Activated CD8-positive, alpha-beta T cell treated with anti-CD3 and anti-CD28 coated beads, Interleukin-2, amount 10 ng/mL, durations not matched to agents 7 days and 5 days (primary cell): ENCODE results near the gene DEFB113. TPM values are rescaled to one million over a fixed set of nuclear protein-coding genes. Genes with fewer than 3 reads are reported as not detected.
"Not testable (repeated sequence)": the region's sequence is repeated elsewhere in the genome, so short reads cannot be mapped to it uniquely, and the experiment has no call there.

Experiments used
- ATAC-seq: fragments of 150-1000 bp; cut with Tn5 transposase; one replicate; pipeline ENCODE4 v1.10.0; 2021; ENCODE audit warnings: moderate library complexity
- CTCF ChIA-PET: fragments of 350-600 bp; sonication (Branson Sonifier 250); formaldehyde crosslinking; loops from one replicate; lab custom pipeline; 2021; ENCODE audit warnings: antibody characterized with exemption; lab: Charles Lee
- POLR2A ChIA-PET: fragments of 350-600 bp; sonication (Branson Sonifier 250); formaldehyde crosslinking; loops from one replicate; lab custom pipeline; 2021; ENCODE audit warnings: antibody characterized with exemption; lab: Charles Lee
- DNase-seq: peaks from one replicate; pipeline ENCODE4 v3.0.0-alpha.2; 2020
- H3K27ac Mint-ChIP-seq: one replicate; pipeline ENCODE4 v1.8.0; 2021; ENCODE audit warnings: mild to moderate bottlenecking, mixed read lengths
- H3K27me3 Mint-ChIP-seq: one replicate; pipeline ENCODE4 v1.8.0; 2021; ENCODE audit warnings: low read depth, mixed read lengths
- H3K36me3 Mint-ChIP-seq: one replicate; pipeline ENCODE4 v1.8.0; 2021; ENCODE audit warnings: low read depth, mixed read lengths
- H3K4me1 Mint-ChIP-seq: one replicate; pipeline ENCODE4 v1.8.0; 2021; ENCODE audit warnings: low read depth, mixed read lengths
- H3K4me3 Mint-ChIP-seq: one replicate; pipeline ENCODE4 v1.8.0; 2021; ENCODE audit warnings: mild to moderate bottlenecking, mixed read lengths
- H3K9me3 Mint-ChIP-seq: one replicate; pipeline ENCODE4 v1.8.0; 2022; ENCODE audit warnings: mixed read lengths; ENCODE audit not compliant: insufficient read depth
- total RNA-seq, 2 experiments: library from RNA; stranded (reverse); gene quantifications; one replicate each; pipeline ENCODE4 v1.2.3, GENCODE V29; 2021

DEFB113 gene
- total RNA-seq, 2 experiments from 2014 or later: not detected

DNA sequence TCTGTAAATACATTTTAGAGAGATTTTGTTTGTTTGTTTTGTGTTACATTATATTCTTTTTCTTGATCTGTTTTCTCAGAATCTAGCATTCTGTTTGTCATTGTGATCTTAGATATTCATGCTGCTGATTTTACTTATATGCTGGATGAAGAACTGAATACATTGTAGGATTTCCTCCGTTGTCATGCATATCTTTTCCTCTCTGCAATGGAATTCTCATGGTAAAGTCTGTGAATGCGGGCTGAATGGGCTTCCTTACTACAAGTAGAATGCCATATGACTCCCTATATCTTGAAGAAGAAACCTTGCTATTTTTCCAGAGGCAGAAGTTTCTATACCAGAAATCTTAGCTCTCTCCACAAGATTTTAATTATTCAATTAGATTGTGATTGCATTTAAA, 3.1 kb downstream of the DEFB113 start:
- POLR2A ChIA-PET: no interaction called here
- Mint-ChIP-seq H3K4me3 (no peak overlapping the region), H3K4me1 (no peaks in the 10 kb centered on the region), H3K27ac (no peak overlapping the region), H3K27me3 (no peaks in the 10 kb centered on the region), H3K36me3 (no peaks in the 10 kb centered on the region), H3K9me3 (no peaks in the 10 kb centered on the region)
- DNase-seq: no peak
- CTCF ChIA-PET: interaction anchor here (1.0 kb wide), 1 partner anchor 13 kb away, joined by 3 read pairs; no protein-coding TSS in a partner anchor
- no peak for ATAC-seq

DNA sequence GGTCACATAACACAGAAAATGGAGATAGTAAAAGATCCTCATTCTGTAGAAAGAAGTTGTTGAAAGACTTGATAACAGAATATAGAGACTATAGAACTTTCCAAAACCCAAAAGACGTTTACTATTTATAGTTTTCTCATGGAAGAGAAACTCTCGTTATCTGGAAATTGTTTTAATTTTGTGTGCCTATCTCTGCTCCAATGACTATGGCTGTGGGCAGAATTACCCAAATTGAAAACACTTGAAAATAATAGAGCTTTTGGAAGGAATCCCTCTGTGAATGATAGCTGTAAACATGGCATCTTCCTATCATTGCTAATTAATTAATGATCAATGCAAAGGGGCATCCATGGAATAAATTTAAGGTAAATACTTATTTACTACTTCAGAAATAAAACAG, 5.4 kb downstream of the DEFB113 start, which contains the start of gene DEFB114:
TSS of gene DEFB114 (minus strand) at position 101 of the 400 bp plus-strand sequence. CDS start at position 42, 59 bp downstream.
- ChIA-PET CTCF (no interaction called here), POLR2A (no interaction called here)
- H3K9me3 Mint-ChIP-seq: no peaks in the 10 kb centered on the region
- H3K27ac Mint-ChIP-seq: no peak within 1 kb of the TSS
- no peaks in the 10 kb centered on the region for H3K4me1 Mint-ChIP-seq
- DNase-seq (no peak), ATAC-seq (no peak)
- no peaks in the 10 kb centered on the region for H3K36me3 Mint-ChIP-seq
- H3K4me3 Mint-ChIP-seq: no peak within 1 kb of the TSS
- H3K27me3 Mint-ChIP-seq: no peaks in the 10 kb centered on the region

DNA sequence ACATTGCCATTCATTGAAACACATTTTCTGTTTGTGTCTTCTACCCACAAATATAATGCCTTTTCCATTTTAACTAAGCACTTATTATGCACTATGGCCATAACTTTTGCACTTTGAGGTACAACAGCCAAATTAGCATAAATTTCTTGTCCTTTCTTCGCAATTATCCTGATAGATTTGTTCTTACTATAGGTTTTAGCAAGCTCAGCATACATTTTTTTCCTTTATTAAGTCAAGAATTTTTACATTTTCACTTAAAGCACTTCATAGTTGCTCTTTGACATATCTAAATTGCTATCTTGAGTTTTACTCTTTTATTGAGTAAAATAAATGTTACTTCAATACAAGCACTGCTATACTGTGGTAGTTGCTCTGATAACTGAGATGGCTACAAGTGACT, 11.2 kb downstream of the DEFB113 start:
- DNase-seq (no peak), ATAC-seq (no peak)
- POLR2A ChIA-PET: no interaction called here
- Mint-ChIP-seq H3K36me3 (no peaks in the 10 kb centered on the region), H3K4me3 (no peak overlapping the region), H3K27me3 (no peaks in the 10 kb centered on the region), H3K27ac (no peak overlapping the region), H3K4me1 (no peaks in the 10 kb centered on the region), H3K9me3 (no peaks in the 10 kb centered on the region)
- CTCF ChIA-PET: no interaction called here

DNA sequence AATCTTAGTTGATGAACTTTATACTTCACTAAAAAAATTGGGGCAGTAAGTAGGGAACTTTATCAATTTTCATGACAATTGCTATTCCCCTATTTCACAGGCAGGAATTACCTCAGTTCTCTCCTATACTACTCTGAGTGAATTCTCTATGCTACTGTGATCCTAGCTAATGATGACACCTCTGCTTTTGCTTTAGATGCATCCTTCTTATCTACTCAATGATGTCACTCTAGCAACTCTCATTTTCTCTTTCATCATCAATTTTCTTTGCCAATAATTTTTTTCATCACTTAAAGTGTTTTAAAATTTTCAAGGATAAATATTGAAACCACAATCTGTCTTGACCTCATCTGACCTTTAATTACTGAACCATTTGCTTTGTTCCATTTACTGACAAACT, 13.6 kb downstream of the DEFB113 start:
- Mint-ChIP-seq H3K36me3 (no peaks in the 10 kb centered on the region), H3K9me3 (no peaks in the 10 kb centered on the region), H3K4me3 (no peak overlapping the region), H3K4me1 (no peaks in the 10 kb centered on the region), H3K27ac (no peak overlapping the region), H3K27me3 (no peaks in the 10 kb centered on the region)
- ATAC-seq (no peak), DNase-seq (no peak)
- CTCF ChIA-PET: no interaction called here
- POLR2A ChIA-PET: no interaction called here

DNA sequence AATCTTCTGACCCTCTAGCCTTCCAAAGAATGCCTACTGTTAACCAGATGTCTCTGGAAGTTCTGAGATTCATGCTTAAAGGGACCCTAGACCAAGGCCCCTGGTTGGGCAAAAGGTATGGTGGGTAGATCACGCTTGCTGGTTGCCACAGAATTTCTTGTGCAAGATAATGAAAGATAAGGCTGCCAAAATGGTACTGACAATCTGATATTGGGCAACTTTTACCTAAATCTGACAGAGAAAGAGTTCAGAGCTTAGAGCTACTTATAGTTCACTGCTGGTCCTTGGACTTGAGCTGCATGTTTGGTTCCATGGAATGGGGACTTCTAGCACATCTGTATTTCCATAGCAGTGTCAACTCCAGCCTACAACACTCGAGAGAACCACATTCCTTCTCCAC, 17.5 kb downstream of the DEFB113 start:
- no peaks in the 10 kb centered on the region for H3K36me3 Mint-ChIP-seq
- CTCF ChIA-PET: no interaction called here
- H3K9me3 Mint-ChIP-seq: peaks cover 1% of the 10 kb centered on the region

DNA sequence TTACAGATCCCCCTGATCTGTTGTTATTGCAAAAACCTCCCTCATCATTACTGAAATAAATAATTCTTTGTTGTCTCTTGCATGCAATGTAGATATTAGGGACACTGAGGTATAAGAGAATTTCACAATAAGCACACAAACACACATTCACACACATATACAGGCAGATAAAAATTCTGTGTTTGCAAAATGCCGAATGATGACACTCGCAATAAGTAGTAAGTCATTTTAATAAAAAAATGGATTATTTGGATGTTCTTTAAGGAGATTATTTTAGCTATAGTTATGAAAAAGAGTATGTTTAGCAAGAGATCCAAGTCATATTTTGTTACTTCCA, 19.0 kb downstream of the DEFB113 start:
- H3K36me3 Mint-ChIP-seq: no peaks in the 10 kb centered on the region
- DNase-seq (no peak), ATAC-seq (no peak)
- no peaks in the 10 kb centered on the region for H3K4me1 Mint-ChIP-seq
- H3K9me3 Mint-ChIP-seq: peaks cover 4% of the 10 kb centered on the region
- POLR2A ChIA-PET: no interaction called here
- no peak overlapping the region for H3K4me3 Mint-ChIP-seq
- CTCF ChIA-PET: no interaction called here
- H3K27me3 Mint-ChIP-seq: no peaks in the 10 kb centered on the region
- no peak overlapping the region for H3K27ac Mint-ChIP-seq

More for the DNA sequence above, 17.5 kb downstream of the DEFB113 start:
- ATAC-seq (no peak), DNase-seq (no peak)
- Mint-ChIP-seq H3K4me3 (no peak overlapping the region), H3K27me3 (no peaks in the 10 kb centered on the region), H3K4me1 (no peaks in the 10 kb centered on the region), H3K27ac (no peak overlapping the region)
- POLR2A ChIA-PET: no interaction called here

DNA sequence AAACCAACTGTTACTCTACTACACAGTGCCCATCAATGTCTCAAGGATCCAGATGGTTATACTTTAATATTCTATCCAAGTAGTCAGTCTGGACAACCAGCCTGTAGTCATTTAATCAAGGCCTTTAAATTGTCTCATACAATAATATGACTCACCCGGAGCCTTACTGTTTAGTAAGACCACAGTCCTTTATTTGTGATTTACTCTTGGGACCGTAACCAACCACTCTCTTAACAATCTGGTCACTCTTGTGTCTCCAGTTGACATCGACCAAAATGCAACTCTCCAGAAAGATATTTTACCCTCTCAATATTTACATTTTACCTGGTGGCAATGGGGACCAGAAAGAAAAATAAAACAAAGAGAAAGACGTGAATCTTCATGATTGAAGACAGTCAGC, 20.4 kb downstream of the DEFB113 start:
- DNase-seq (no peak), ATAC-seq (no peak)
- H3K9me3 Mint-ChIP-seq: peaks cover 4% of the 10 kb centered on the region
- ChIA-PET POLR2A (no interaction called here), CTCF (no interaction called here)
- no peak overlapping the region for H3K27ac Mint-ChIP-seq
- no peaks in the 10 kb centered on the region for H3K36me3 Mint-ChIP-seq
- no peaks in the 10 kb centered on the region for H3K4me1 Mint-ChIP-seq
- H3K4me3 Mint-ChIP-seq: no peak overlapping the region
- no peaks in the 10 kb centered on the region for H3K27me3 Mint-ChIP-seq

DNA sequence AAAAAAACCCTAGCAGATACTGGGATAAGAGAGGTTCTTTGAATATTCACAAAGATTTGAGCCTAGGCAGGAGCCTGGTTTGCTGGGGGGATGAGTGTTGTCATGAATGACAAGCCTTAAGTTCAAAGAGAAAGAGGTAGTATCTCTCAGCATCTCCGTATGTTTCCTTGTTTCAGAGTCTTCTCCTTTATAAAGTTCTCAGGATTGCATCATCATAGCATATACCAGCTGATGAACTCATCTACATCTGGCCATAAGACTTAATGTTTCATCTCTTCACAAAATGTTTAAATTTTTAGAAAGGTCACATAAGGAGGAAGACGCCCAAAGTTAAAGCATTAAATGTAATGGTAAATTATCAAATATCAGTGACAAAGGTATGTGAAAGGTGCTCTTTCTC, 22.6 kb downstream of the DEFB113 start:
- H3K27ac Mint-ChIP-seq: no peak overlapping the region
- no peak for ATAC-seq
- no peaks in the 10 kb centered on the region for H3K4me1 Mint-ChIP-seq
- POLR2A ChIA-PET: no interaction called here
- H3K4me3 Mint-ChIP-seq: no peak overlapping the region
- no peaks in the 10 kb centered on the region for H3K27me3 Mint-ChIP-seq
- no peak for DNase-seq
- CTCF ChIA-PET: no interaction called here
- peaks cover 4% of the 10 kb centered on the region for H3K9me3 Mint-ChIP-seq
- no peaks in the 10 kb centered on the region for H3K36me3 Mint-ChIP-seq

DNA sequence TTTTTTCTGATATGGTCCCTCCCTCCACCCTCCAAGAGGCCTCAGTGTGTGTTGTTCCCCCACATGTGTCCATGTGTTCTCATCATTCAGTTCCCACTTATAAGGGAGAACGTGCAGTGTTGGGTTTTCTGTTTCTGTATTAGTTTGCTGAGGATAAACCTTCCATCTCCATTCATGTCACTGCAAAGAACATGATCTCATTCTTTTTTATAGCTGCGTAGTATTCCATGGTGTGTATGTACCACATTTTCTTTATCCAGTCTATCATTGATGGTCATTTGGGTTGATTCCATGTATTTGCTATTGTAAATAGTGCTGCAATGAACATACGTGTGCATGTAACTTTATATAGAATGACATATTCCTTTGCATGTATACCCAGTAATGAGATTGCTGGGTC, 25.4 kb downstream of the DEFB113 start:
- DNase-seq, POLR2A ChIA-PET, H3K27me3 Mint-ChIP-seq, ATAC-seq, H3K9me3 Mint-ChIP-seq, H3K36me3 Mint-ChIP-seq, CTCF ChIA-PET, H3K4me1 Mint-ChIP-seq, H3K4me3 Mint-ChIP-seq, H3K27ac Mint-ChIP-seq: not testable (repeated sequence)

DNA sequence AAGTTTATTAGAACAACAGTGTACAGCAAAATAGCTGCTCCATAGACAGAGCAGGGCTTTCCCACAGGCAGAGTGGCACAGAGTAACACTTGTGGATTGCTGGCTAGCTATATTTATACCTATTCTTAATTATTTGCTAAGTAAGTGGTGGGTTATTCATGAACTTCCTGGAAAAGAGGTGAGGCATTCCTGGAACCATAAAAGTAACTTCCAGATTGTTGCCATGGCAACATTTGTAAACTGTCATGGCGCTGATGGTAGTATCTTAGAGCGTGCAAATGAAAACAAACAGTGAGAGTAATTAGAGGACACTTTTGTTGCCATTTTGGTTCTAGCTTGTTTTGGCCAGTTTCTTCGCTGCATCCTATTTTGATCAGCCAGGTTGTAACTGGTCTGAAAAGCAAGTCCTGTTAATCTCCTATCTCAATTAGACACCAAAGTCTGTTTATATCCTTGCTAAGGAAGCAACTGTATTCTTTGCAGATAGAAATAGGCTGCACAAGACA, 29.4 kb downstream of the DEFB113 start:
- Mint-ChIP-seq H3K4me3 (no peak overlapping the region), H3K36me3 (no peaks in the 10 kb centered on the region), H3K4me1 (no peaks in the 10 kb centered on the region), H3K27ac (no peak overlapping the region), H3K9me3 (no peaks in the 10 kb centered on the region), H3K27me3 (no peaks in the 10 kb centered on the region)
- DNase-seq (no peak), ATAC-seq (no peak)
- CTCF ChIA-PET: no interaction called here
- POLR2A ChIA-PET: no interaction called here

DNA sequence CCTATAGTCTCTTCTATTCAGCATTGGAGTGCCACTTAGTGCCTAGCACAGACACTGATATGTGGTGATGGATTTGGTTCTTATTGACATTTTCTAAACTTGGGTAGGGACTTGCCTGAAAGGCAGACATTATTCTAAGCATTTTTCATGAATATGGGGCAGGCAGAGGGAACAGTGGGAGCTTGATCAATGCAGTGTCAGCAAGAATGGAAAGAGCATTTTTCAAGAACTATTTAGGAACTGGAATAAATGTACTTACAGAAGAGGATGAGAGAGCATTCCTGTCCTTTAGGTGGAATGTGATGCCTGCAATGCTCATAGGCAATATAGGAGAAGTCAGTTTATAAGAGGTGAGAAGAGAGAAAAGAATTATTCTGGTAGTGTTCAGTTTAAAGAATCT, 31.6 kb downstream of the DEFB113 start:
- Mint-ChIP-seq H3K4me3 (no peak overlapping the region), H3K9me3 (no peaks in the 10 kb centered on the region), H3K36me3 (no peaks in the 10 kb centered on the region), H3K27ac (no peak overlapping the region), H3K27me3 (no peaks in the 10 kb centered on the region), H3K4me1 (no peaks in the 10 kb centered on the region)
- POLR2A ChIA-PET: no interaction called here
- ATAC-seq (no peak), DNase-seq (no peak)
- CTCF ChIA-PET: no interaction called here

DNA sequence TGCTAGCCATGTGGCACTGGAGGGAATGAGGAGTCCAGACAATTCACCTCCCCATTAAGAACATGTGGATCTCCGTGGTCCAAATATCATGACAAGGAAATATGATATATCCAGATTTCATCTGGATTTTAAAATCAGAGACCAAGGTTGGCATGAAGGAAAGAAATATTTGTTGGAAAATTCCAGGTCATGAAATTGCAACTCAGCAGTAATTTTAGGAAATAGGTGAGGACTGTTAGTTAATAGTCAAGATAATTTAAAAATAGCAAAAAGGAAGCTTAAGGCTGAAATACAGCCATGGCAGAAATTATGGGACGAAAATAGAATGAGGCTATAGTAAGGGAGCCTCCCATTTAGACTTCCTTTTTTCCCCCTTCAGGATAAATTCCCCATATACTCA, 32.4 kb downstream of the DEFB113 start:
- no peaks in the 10 kb centered on the region for H3K27me3 Mint-ChIP-seq
- POLR2A ChIA-PET: no interaction called here
- CTCF ChIA-PET: no interaction called here
- no peak overlapping the region for H3K27ac Mint-ChIP-seq
- no peaks in the 10 kb centered on the region for H3K4me1 Mint-ChIP-seq
- no peaks in the 10 kb centered on the region for H3K36me3 Mint-ChIP-seq
- no peak overlapping the region for H3K4me3 Mint-ChIP-seq
- DNase-seq: no peak
- no peak for ATAC-seq
- no peaks in the 10 kb centered on the region for H3K9me3 Mint-ChIP-seq

DNA sequence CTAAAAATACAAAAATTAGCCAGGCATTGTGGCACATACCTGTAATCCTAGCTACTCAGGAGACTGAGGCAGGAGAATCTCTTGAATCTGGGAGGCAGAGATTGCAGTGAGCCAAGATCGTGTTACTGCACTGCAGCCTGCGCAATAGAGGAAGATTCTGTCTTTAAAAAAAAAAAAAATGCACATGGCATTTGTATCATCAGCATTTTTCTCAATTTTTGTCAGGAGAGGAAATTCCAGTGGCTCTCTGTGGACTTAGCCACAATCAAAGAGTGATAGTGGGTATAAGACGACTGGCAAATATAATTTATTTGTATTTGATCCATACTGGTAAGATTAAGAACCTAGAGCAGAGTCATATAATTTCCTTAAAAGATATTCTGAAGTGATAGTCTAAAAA, 34.0 kb downstream of the DEFB113 start:
- CTCF ChIA-PET: no interaction called here
- no peaks in the 10 kb centered on the region for H3K4me1 Mint-ChIP-seq
- no peak for ATAC-seq
- no peaks in the 10 kb centered on the region for H3K36me3 Mint-ChIP-seq
- no peaks in the 10 kb centered on the region for H3K9me3 Mint-ChIP-seq
- no peak overlapping the region for H3K4me3 Mint-ChIP-seq
- H3K27ac Mint-ChIP-seq: no peak overlapping the region
- DNase-seq: no peak
- H3K27me3 Mint-ChIP-seq: no peaks in the 10 kb centered on the region
- POLR2A ChIA-PET: no interaction called here
